B cell (primary cell): ENCODE measurements around the gene HOXD10. TPM values are rescaled to one million over a fixed set of nuclear protein-coding genes. Genes with fewer than 3 reads are reported as not detected.

ENCODE experiments used
- ATAC-seq: fragments of 200-7000 bp; cut with Tn5 transposase; one replicate; pipeline ENCODE4 v1.10.0; 2021; ENCODE audit warnings: low read depth, mild to moderate bottlenecking, moderate number of reproducible peaks, moderate library complexity
- CTCF ChIA-PET: fragments of 350-600 bp; sonication (Branson Sonifier 250); formaldehyde crosslinking; loops from one replicate; lab custom pipeline; 2021; ENCODE audit warnings: antibody characterized with exemption, inconsistent platforms; lab: Charles Lee
- POLR2A ChIA-PET: fragments of 350-600 bp; sonication (Branson Sonifier 250); formaldehyde crosslinking; loops from one replicate; lab custom pipeline; 2021; ENCODE audit warnings: antibody characterized with exemption; lab: Charles Lee
- DNase-seq: peaks from one replicate; pipeline ENCODE4 v3.0.0; 2013
- H2AFZ ChIP-seq: 2 replicates; pipeline ENCODE4 v1.6.1; 2012; ENCODE audit warnings: mild to moderate bottlenecking, low read depth, low read length; ENCODE audit not compliant: insufficient read depth, poor library complexity, severe bottlenecking
- H3K27ac ChIP-seq, 2 donors: 1 replicate in 1 of 2; 2 replicates in 1 of 2; pipeline ENCODE4 v1.5.1; 2012 to 2013; ENCODE audit warnings: low read length in 2 of 2, mild to moderate bottlenecking in 2 of 2, moderate library complexity in 1 of 2
- H3K27me3 ChIP-seq, 4 experiments: fragments of 200-600 bp in 1 of 4; sonication (generic) in 1 of 4; replicated peaks in 1 of 4; 1 replicate in 2 of 4; 2 replicates in 2 of 4; pipeline versions ENCODE4 v1.6.1 to v1.7.0; 2013 to 2016; ENCODE audit warnings: low read length in 3 of 4, mild to moderate bottlenecking in 2 of 4, mixed read lengths in 1 of 4, moderate library complexity in 1 of 4; ENCODE audit not compliant: insufficient read depth in 4 of 4, control insufficient read depth in 3 of 4; ENCODE audit errors: control extremely low read depth in 1 of 4
- H3K36me3 ChIP-seq, 2 experiments: replicated peaks in 1 of 2; 1 replicate in 1 of 2; 2 replicates in 1 of 2; pipeline versions ENCODE4 v1.6.1 to v1.7.1; 2013; ENCODE audit warnings: low read length in 1 of 2; ENCODE audit not compliant: insufficient read depth in 2 of 2, control insufficient read depth in 1 of 2; ENCODE audit errors: control extremely low read depth in 1 of 2, extremely low read depth in 1 of 2
- H3K4me1 ChIP-seq, 2 donors: fragments of 200-600 bp in 1 of 2; sonication (generic) in 1 of 2; 1 replicate in 1 of 2; 2 replicates in 1 of 2; pipeline versions ENCODE4 v1.5.1 to v1.6.1; 2013 to 2017; ENCODE audit warnings: low read length in 2 of 2; ENCODE audit not compliant: control insufficient read depth in 2 of 2, insufficient read depth in 2 of 2
- H3K4me2 ChIP-seq: replicated peaks from 2 replicates; pipeline ENCODE3; 2012; ENCODE audit warnings: mild to moderate bottlenecking, low read depth, low read length; ENCODE audit not compliant: poor library complexity, severe bottlenecking
- H3K4me3 ChIP-seq, 5 experiments: fragments of 200-600 bp in 1 of 5; sonication (generic) in 1 of 5; 1 replicate in 3 of 5; 2 replicates in 2 of 5; pipeline versions ENCODE4 v1.5.1 to v1.7.0; 2011 to 2016; ENCODE audit warnings: low read length in 4 of 5, mild to moderate bottlenecking in 4 of 5, low read depth in 2 of 5, control low read depth in 1 of 5, moderate library complexity in 1 of 5; ENCODE audit not compliant: insufficient read depth in 1 of 5; ENCODE audit errors: control extremely low read depth in 1 of 5, extremely low read depth in 1 of 5
- H3K79me2 ChIP-seq: fragments of 200-600 bp; sonication (generic); one replicate; pipeline ENCODE4 v1.6.0; 2016; ENCODE audit warnings: low read length; ENCODE audit not compliant: control insufficient read depth, insufficient read depth
- H3K9ac ChIP-seq: fragments of 200-600 bp; sonication (generic); 2 replicates; pipeline ENCODE4 v1.6.1; 2017; ENCODE audit warnings: mild to moderate bottlenecking, low read length, moderate library complexity
- H3K9me3 ChIP-seq, 3 donors: one replicate each; pipeline versions ENCODE4 v1.6.1 to v1.7.1; 2013; ENCODE audit warnings: low read length in 2 of 3; ENCODE audit not compliant: control insufficient read depth in 2 of 3, insufficient read depth in 1 of 3; ENCODE audit errors: control extremely low read depth in 1 of 3
- H4K20me1 ChIP-seq: 2 replicates; pipeline ENCODE4 v1.6.0; 2012; ENCODE audit warnings: mild to moderate bottlenecking, low read length; ENCODE audit not compliant: insufficient read depth, control insufficient read depth, poor library complexity, severe bottlenecking
- H3K27ac Mint-ChIP-seq: one replicate; pipeline ENCODE4 v1.8.0; 2021; ENCODE audit warnings: mixed read lengths
- H3K27me3 Mint-ChIP-seq: one replicate; pipeline ENCODE4 v1.8.0; 2021; ENCODE audit warnings: mixed read lengths
- H3K4me1 Mint-ChIP-seq: one replicate; pipeline ENCODE4 v1.8.0; 2021; ENCODE audit warnings: mixed read lengths
- H3K4me3 Mint-ChIP-seq: one replicate; pipeline ENCODE4 v1.8.0; 2021; ENCODE audit warnings: mixed read lengths
- H3K9me3 Mint-ChIP-seq: one replicate; pipeline ENCODE4 v1.8.0; 2022; ENCODE audit warnings: mixed read lengths; ENCODE audit not compliant: insufficient read depth
- CTCF ChIP-seq: fragments of 200-600 bp; IDR thresholded peaks from one replicate; pipeline ENCODE4 v1.8.0; 2022; ENCODE audit warnings: antibody characterized with exemption, mild to moderate bottlenecking
- EZH2 ChIP-seq: IDR thresholded peaks from 2 replicates; pipeline ENCODE4 v1.6.1; 2012; ENCODE audit warnings: borderline replicate concordance, low read depth, mild to moderate bottlenecking, moderate library complexity, low read length; ENCODE audit not compliant: insufficient read depth, poor library complexity, severe bottlenecking
- WGBS: methylation state at CpG from one replicate; pipeline ENCODE4 v1.1.5; 2013; ENCODE audit warnings: missing lambda C conversion rate; ENCODE audit not compliant: insufficient coverage; 5-methylcytosine and 5-hydroxymethylcytosine counted together
- intact Hi-C: fragments of 100-400 bp; cut with micrococcal nuclease; formaldehyde crosslinking; loops from one replicate; pipeline ENCODE4 v1.10.0; 2022
- polyA plus RNA-seq: library from polyadenylated mRNA; depleted of rRNA; stranded (reverse); fragments of >200 nt; gene quantifications from 2 replicates; pipeline ENCODE4 v1.2.3, GENCODE V29; 2012
- total RNA-seq, 2 donors: library from RNA; stranded (reverse); fragments of 120-200 nt in 1 of 2; gene quantifications; 1 replicate in 1 of 2; 2 replicates in 1 of 2; pipeline versions ENCODE4 v1.2.3 to v1.2.4, GENCODE V29; 2013 to 2022

Gene HOXD10
- total and polyA plus RNA-seq, 2 donors (not counting 1 experiment from before 2014, with no cell fraction given), result not detected

GRCh38 chr2:176087330-176088047 is 29.1 kb upstream of the HOXD10 start:
- Histone ChIP-seq H4K20me1 (no peaks in the 10 kb centered on the region), H3K9ac (no peak overlapping the region), H3K27ac (no peak overlapping the region), H3K79me2 (no peaks in the 10 kb centered on the region), H3K4me2 (no peak overlapping the region), H2AFZ (no peak overlapping the region), H3K27me3 (peaks cover 0 to 97% (median 85%) of the 10 kb centered on the region in 4 experiments), H3K36me3 (no peaks in the 10 kb centered on the region), H3K4me1 (peaks cover 10 to 14% of the 10 kb centered on the region in 2 donors), H3K4me3 (no peak overlapping the region), H3K9me3 (peaks cover 1 to 73% (median 26%) of the 10 kb centered on the region in 3 donors)
- no peak for TF ChIP-seq CTCF
- TF ChIP-seq EZH2, result peak; percentile 53
- 27% methylated on average over 25 of the region's 29 CpGs for WGBS
- no peak overlapping the region for H3K27ac Mint-ChIP-seq
- DNase-seq, result no peak
- intact Hi-C loops, result no loop called here
- H3K4me3 Mint-ChIP-seq, result no peak overlapping the region
- H3K27me3 Mint-ChIP-seq, result peaks cover 86% of the 10 kb centered on the region
- ChIA-PET CTCF (interaction anchor here (1.5 kb wide), 1 partner anchor 39 kb away, joined by 4 read pairs; no protein-coding TSS in a partner anchor), POLR2A (no interaction called here)
- peaks cover 10% of the 10 kb centered on the region for H3K4me1 Mint-ChIP-seq
- ATAC-seq, result no peak
- peaks cover 3% of the 10 kb centered on the region for H3K9me3 Mint-ChIP-seq
